Measurements from ENCODE around the gene BICD1.
"Not testable (repeated sequence)": the region's sequence is repeated elsewhere in the genome, so short reads cannot be mapped to it uniquely, and the experiment has no call there.

Gene BICD1

DNA sequence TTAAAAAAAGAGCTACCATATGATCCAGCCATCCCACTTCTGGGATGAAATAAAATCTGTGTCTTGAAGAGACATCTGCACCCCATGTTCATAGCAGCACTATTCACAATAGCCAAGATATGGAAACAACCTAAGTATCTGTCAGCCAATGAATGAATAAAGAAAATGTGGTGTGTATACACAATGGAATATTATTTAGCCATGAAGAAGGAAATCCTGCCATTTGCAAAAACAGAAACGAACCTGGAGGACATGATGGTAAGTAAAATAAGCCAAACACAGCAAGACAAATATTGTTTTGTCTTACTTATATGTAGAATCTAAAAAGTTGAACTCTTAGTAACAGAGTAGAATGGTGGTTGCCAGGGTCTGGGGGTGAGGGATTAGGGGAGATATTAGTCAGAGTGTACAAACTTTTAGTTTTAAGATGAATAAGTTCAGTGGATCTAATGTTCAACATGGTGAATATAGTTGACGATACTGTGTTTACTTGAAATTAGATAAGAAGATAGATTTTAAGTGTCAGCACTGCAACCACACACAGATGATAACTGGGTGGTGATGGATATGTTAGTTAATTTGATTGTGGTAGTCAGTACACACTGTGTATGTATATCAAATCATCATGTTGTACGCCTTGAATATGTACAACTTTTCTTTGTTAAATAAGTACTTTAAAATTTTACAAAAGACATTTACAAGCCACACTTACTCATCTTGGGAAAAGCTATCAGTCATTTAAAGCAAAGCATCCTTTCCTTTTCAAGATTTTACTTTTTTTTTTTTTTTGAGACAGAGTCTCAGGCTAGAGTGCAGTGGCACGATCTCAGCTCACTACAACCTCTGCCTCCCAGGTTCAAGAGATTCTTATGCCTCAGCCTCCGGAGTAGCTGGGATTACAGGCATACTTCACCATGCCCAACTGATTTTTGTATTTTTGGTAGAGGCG is 89.9 kb downstream of the BICD1 start:
- no peak for DNase-seq (ENCODE audit: low read depth)

DNA sequence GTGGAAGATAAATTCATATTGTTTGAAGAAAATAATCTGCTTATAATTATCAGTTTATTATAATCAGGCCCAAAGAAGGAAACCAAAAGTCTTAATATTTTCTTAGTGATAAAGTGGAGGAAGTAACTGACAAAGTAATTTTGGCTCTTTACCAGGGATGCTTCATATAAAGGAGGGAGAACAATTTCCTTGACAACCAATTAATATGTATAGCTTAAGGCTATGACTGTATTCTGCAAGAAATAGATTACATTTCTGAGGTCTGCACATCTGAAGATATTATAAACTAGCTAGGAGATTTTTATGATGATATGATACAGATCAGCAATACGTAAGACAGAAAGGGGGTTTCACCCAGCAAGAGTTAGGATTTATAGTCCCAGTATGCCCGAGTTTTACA is 90.8 kb downstream of the BICD1 start:
- DNase-seq (ENCODE audit: low read depth) = no peak

DNA sequence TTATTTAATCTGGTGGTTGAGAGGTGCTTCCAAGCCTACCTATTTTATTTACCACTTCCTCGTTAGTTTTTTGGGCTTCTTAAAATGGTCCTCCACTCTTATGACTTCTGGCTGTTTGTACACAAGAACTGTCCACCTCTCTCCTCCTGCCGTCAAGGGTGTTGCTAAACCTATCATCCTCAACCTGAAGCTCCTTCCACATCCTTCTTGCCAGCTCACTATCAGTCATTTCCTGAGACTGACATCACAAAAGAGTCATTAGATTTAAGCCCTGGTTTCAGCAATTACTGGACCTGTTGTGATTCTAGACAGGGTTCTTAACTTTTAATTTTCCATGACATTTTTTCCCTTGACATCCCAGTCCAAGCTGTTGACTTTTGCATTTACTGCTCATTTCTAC is 91.9 kb downstream of the BICD1 start:
- no peak for DNase-seq (ENCODE audit: low read depth)

DNA sequence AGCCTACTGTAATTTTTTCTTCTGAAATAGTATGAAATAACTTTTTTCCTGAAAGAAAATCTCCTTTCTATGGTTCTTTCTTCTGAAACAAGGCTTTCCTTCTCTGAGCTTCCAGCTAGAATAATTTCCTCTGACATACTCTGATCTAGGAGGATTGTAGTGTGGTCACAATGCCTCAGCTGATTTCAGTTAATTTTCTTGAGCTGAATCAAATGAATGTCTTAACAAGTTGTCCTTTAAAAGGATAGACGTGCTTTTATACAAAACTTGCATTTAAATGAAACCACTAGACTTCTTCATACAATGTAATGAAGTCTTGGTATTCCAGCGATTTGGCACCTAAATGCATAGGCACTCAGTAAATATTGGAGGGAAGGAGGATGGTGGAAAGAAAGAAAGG is 94.4 kb downstream of the BICD1 start:
- no peak for DNase-seq (ENCODE audit: low read depth)

DNA sequence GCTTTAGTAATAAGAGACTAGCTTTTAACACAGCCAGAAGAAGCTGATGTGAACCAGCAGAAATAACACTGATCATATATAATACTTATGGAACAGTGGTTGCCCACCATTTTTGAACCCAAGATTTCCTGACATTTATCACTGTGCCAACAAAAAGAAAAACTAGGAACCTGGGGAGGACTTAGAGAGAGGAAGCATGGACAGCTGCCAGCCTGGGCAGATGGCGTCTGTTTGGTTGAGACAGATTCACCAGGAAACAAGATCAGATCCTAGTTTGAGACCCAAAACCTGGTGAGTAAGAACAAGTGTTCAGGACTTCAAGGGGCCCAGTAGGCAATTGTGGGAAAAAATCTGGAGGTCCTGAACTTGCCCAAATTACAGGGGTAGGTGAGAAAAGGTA is 95.3 kb downstream of the BICD1 start:
- no peak for DNase-seq (ENCODE audit: low read depth)

DNA sequence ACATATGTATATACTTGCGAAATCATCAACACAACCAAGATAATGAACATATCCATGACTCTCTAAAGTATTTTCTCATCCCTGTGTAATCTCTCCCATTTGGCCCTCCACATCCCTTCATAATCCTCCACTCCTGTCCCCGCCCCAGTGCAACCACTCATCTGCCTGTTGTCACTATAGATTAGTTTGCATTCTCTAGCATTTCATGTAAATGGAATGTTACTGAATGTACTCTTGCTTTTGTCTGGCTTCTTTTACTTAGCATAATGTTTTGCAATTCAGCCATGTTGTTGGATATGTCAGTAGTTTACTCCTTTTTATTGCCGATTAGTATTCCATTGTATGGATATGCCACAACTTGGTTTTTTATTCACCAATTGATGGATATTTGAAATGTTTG is 99.1 kb downstream of the BICD1 start:
- DNase-seq (ENCODE audit: low read depth) = no peak

DNA sequence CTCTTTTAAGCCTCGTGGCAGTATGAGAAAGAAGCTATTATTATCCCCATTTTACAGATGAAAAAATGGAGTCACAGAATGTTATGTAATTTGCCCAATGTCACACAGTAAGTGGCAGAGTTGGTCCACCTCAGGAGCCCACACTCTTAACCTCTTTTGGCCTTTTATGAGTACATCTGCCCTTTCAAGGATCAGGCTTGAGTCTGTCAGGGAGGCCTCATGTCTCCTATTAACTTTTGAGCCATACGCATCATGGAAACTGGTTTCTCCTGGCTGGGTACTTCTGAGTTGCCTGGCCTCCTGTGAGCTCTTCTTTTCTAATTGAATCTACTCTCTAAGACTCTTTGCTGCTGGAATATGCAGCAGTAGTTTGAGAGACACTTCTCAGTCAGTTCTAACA is 101.7 kb downstream of the BICD1 start:
- no peak for DNase-seq (ENCODE audit: low read depth)

DNA sequence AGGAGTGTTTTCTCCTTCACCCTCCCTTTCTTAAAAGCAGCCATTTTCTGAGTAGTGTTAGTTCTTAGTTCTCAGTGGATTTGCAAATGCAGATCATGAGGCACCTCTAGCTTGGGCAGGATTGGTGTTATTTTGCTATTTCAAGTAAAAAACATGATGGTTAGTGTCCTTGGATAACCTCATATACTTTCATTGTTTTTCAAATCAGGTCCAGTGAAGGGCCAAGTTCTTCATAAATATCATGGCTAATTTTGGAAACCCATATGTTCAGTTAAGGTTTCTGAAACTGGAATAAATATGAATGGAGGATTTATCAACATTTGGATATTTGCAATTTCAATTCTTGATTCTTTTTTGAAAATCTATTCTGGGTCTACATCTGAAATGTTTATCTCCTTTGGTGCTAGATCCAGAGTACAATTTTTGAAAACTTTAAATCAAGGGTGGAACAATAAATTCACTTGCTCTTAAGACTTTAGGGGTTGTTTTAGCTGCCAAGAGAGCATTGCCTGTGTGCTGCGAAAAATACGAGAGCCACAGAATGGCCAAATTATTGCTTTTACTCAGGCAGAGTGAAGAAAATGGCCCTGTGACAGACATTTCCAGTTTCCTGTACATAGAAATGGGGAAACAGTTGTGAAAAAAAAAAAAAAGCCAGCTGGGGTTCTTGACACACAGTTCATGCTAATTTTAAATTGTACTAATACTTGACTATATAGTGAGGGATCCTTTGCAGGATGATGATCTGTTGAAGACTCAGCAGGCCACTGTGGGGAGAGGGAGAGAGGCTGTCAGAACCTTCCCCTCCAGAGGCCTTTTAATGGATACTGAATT is 104.6 kb downstream of the BICD1 start:
- DNase-seq (ENCODE audit: low read depth) = no peak

DNA sequence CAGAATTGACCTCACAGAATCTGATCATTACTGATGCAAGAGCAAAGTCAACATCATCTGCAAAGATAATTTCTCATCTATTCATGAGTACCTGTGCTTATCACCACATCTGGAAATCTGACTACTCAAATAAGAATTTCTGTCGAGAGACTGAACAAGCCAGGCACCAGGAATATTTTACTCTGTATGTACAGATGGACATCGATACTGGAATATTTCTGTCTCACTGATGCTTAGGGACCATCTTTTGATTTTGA is 105.2 kb downstream of the BICD1 start:
- no peak for DNase-seq (ENCODE audit: low read depth)

DNA sequence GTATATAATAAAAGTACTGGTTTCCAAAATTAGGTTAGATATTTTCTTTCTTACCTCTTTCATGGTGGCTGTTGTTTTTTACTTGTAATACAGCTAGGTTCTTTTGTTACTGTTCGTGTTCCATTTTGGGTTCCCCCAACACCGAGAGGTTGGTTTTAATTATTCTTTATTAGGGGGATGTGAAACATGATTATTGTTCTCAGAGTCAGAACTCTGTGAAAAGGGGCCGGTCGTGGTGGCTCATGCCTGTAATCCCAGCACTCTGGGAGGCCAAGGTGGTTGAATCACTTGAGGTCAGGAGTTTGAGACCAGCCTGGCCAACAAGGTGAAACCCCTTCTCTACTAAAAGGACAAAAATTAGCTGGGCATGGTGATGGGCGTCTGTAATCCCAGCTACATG is 108.1 kb downstream of the BICD1 start:
- DNase-seq (ENCODE audit: low read depth) = no peak

DNA sequence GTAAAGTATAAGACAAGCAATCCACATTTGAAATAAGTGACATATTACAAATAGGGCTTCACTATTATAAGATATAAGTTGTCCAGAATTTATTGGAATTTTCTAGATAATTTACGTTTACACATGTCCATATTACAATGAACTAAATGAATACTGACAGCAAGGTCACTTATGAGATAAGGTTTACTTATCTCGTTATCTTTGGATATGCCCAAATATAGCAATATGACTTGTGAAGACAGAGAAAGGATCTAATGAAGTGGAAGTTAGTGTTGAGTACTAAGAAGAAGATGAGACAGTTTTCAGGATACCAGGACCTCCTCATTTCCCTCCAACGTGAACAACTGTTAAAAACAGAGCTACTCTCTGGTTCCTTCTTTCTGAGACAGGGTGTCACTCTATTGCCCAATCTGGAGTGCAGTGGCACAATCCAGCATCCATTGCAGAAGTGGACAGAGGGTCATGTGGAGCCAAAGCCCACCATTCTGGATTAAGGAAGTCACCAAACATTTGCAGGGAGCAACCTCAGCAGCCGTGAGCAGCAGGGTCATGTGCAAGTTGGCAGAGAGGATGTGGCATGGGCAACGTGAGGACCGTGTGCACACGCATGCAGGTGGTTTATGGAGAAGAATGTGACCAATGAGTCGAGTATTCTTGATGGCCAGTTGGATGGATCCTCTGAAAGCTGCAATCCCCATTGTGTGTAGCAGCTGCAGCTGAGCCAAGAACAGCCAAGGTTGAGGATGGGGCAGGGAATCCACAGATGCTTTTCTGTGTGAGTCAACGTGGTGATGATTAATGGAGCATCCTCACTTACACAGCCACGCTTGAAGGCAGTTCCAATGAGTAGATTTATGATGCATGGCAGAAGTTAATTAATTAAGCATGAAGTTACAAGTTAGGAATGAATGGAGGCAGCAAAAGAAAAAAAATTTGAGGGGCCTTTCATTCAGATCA is 111.0 kb downstream of the BICD1 start:
- DNase-seq (ENCODE audit: low read depth) = no peak

DNA sequence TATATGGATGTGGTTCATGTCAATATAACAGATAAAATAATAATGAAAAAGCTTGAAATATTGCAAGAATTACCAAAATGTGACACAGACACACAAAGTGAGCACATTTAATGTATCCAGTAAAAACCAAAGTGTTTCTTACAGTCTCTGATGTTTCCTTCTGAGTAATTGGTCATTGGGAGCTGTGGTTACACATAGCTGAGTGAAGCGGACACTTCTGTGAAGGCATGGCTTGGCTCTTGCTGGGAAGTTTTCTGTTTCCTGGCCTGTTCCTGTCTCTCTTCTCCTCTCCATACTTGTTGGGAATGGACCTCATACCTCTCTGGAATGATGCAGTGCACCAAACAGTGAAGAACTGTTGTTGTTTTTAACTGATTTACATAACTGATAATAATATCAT is 117.3 kb downstream of the BICD1 start:
- no peak for DNase-seq (ENCODE audit: low read depth)

DNA sequence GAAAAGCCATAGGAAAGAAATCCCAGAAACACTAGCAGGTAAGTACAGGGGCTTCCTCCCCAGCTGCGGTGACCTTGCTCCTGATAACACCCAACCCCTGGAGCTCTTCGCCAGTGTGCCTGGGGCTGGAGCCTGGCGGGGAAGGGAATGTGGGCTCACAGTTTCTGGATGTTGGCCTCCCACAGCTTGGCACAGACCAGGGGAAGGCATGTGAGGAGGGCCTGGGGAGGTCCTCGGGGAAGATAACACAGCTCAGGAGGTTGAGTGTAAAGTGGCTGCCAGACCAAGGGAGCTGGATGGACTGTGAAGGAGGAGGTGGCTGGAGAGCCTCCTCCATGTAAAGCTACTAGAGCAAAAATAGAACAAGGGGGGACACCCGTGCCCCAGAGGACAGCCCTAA is 120.1 kb downstream of the BICD1 start:
- DNase-seq (ENCODE audit: low read depth) = no peak

DNA sequence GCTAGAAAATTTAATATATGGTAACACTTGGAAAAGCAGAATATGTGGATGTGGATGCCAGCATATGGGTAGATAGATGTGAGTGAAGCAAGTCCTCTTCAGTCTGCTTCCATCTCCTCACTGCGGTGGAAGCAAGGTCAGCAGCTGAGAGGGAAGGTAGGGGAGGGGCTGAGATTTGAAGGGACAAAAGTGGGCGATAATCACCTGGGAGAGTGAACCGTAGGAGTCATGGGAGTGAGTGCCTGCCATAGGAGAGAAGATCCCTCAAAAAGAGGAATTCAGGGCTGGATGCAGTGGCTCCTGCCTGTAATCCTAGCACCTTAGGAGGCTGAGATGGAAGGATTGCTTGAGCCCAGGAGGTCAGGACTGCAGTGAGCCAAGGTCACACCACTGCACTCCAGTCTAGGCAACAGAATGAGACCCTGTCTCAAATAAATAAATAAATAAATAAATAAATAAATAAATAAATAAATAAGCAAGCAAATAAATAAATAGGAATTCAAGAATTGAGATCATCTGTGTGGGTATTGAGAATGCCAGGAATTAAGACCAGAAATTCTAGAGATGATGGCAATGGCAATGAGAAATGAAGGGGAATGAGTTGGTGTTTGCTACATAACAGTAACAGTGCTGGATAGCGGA is 123.4 kb downstream of the BICD1 start:
- DNase-seq (ENCODE audit: low read depth) = no peak

DNA sequence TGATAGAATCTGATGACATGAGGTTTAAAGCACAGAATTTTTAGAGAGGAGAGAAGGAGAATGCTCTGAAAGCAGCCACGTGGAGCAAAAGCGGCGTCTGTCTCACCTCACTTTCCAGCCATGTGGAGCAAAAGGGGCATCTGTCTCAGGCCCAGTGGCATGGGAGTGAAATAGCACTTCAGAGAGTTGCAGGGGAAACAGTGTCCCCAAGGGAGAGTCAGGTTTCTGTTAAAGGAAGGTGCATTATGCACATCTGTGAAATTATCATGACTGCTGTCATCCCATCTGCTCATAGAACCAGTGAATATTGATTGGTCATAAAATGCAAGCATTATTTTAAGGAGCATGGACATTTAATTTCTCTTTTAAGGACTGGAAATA is 124.0 kb downstream of the BICD1 start:
- no peak for DNase-seq (ENCODE audit: low read depth)

DNA sequence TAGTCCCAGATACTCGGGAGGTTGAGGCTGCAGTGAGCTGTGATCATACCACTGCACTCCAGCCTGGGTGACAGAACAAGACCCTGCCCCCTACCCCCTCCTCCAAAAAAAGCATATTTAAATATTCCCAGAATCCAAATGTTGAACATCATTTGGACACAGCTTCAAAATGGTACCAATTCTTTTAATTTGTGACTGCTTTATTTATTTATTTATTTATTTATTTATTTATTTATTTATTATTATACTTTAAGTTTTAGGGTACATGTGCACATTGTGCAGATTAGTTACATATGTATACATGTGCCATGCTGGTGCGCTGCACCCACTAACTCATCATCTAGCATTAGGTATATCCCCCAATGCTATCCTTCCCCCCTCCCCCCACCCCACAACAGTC is 124.7 kb downstream of the BICD1 start:
- DNase-seq (ENCODE audit: low read depth) = not testable (repeated sequence)

DNA sequence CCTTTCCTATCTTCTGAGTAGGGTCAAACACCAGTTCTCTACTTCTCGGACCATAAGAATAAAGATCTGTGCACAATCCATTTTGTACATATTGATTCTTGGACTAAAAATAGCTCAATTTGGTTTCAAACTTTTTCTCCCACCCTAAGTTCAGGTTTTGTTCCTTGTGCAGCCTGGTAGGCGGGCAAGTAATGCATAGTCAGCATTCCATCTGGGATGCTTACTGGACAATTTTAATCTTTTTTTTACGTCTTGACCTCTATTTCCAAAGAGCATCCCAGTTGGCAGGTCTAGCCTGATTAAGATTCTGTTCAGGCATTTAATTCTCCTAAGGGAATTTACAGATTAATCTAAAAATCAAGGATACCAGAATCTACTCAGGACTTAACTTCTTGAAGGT is 126.9 kb downstream of the BICD1 start:
- DNase-seq (ENCODE audit: low read depth) = no peak

DNA sequence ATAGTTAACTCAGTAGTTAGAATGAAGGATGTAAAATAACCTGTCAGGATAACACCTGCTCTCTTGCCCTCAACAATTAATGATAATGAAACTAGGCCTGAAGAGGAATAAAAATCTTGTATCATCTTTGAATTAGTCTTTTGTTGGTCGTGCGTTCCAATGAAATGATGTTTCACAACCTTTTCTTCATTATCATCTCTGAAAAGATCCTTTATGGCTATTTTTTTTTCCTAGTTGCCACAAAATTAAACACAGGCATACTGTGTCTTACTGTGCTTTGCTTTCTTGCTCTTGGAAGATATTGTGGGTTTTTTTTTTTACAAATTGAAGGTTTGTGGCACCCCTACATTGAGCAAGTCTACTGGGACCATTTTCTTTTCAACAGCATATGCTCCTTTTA is 128.6 kb downstream of the BICD1 start:
- DNase-seq (ENCODE audit: low read depth) = no peak

DNA sequence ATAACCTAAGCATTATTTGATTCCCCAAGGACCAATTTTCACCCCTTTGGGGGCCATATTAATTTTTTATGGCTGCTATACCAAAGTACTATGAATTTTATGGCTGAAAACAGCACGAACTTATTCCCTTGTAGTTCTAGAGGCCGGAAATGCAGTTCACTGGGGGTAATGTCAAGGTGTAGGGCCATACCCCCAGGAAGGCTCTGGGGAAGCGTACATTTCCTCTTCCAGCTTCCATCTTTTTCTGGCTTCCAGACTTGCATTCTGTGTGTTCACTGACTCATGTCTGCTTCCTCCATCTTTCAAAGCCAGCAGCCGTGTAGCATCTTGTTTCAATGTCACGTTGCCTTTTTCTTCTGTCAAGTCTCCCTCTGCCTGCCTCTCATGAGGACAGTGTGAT is 133.5 kb downstream of the BICD1 start:
- DNase-seq (ENCODE audit: low read depth) = no peak

DNA sequence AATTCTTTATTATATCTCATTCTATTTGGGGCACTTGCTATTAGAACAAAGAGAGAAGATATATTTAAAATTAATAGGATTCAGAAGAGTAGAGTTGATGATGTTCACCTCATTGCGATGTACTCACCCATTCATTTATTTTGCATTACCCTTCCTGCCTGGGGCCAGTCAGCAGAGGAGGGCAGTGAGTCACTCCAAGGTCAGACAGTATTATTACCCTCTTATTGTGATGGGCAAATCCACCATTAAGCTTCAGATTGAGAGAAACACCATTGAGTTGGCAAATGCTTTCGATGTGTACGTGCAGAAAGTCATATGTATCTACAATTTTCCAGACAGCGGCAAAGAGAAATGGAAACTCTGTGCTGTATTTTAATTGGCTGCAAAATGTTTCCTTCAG is 134.2 kb downstream of the BICD1 start:
- DNase-seq (ENCODE audit: low read depth) = no peak

DNA sequence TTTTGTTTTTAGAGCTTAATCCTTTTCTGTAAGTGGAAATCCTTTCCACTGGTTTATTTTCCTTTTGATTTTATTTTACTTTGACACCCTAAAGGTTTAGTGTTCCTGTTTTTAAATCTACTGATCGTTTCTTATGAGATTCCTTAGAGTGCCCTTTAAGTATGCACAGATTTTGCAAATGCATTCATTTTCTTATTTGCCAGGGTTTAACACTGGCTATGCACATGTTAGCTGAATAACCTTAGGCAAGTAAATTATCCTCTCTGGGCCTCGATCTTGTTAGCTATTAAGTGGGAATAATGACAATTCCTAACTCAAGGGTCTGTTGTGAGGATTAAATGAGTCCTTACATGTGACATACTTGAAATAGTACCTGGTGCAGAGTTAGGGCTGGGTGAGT is 136.0 kb downstream of the BICD1 start:
- DNase-seq (ENCODE audit: low read depth) = no peak
